ENCODE data around the gene LCN2. TPM values are rescaled to one million over a fixed set of nuclear protein-coding genes. Genes with fewer than 3 reads are reported as not detected.
A peak's percentile ranks its signal among the peaks of the same experiment; 100 is the strongest.
"Not testable (repeated sequence)": the region's sequence is repeated elsewhere in the genome, so short reads cannot be mapped to it uniquely, and the experiment has no call there.

LCN2 gene
- polyA plus RNA-seq, 5 donors, result 1.2 to 1.9 (median 1.5) TPM

GRCh38 chr9:128166169-128166568 lies 16.9 kb downstream of the LCN2 start:
- no peak for DNase-seq

- DNase-seq, result no peak
These were observed 18.0 kb downstream of the LCN2 start for GRCh38 chr9:128167209-128167608.

GRCh38 chr9:128168731-128169308 lies 19.6 kb downstream of the LCN2 start:
- no peak for DNase-seq

GRCh38 chr9:128169492-128169891 lies 20.2 kb downstream of the LCN2 start:
- no peak for DNase-seq

- DNase-seq, result no peak
These were observed 20.7 kb downstream of the LCN2 start for GRCh38 chr9:128169925-128170324.

- no peak for DNase-seq
These were observed 24.8 kb downstream of the LCN2 start for GRCh38 chr9:128174062-128174461.

- DNase-seq, result no peak
These were observed 25.9 kb downstream of the LCN2 start for GRCh38 chr9:128175102-128175563.

- DNase-seq, result no peak
These were observed 26.5 kb downstream of the LCN2 start for GRCh38 chr9:128175726-128176125.

GRCh38 chr9:128178806-128179431 lies 29.7 kb downstream of the LCN2 start:
- no peak for DNase-seq

GRCh38 chr9:128180001-128180400 lies 30.7 kb downstream of the LCN2 start:
- DNase-seq, result no peak

GRCh38 chr9:128180447-128180846 lies 31.2 kb downstream of the LCN2 start:
- DNase-seq, result no peak

- not testable (repeated sequence) for DNase-seq
These were observed 32.2 kb downstream of the LCN2 start for GRCh38 chr9:128181480-128181879.

GRCh38 chr9:128182893-128183588 lies 33.8 kb downstream of the LCN2 start:
- DNase-seq, result no peak

- DNase-seq, result no peak
These were observed 37.0 kb downstream of the LCN2 start for GRCh38 chr9:128185979-128186965.

- no peak for DNase-seq
These were observed 38.1 kb downstream of the LCN2 start for GRCh38 chr9:128187361-128187760.

- no peak for DNase-seq
These were observed 39.0 kb downstream of the LCN2 start for GRCh38 chr9:128188209-128188608.

GRCh38 chr9:128190013-128190412 lies 40.8 kb downstream of the LCN2 start:
- DNase-seq, result no peak

GRCh38 chr9:128190516-128191405 lies 41.5 kb downstream of the LCN2 start:
- DNase-seq, result peak in 1 of 2 donors; percentile 11

- DNase-seq, result peak; percentile 73 to 78
These were observed 42.3 kb downstream of the LCN2 start, which contains the start of gene CIZ1 for GRCh38 chr9:128191406-128192046. TSS of gene CIZ1 (minus strand) at chr9:128191572. CDS start at chr9:128190857, 715 bp downstream.

Measured in right lung (tissue), 5 donors.